ENCODE measurements around the gene SULT2A1. TPM values are rescaled to one million over a fixed set of nuclear protein-coding genes. Genes with fewer than 3 reads are reported as not detected.

SULT2A1 gene
- total RNA-seq, 1 donor from 2014 or later = 4.4 TPM

DNA sequence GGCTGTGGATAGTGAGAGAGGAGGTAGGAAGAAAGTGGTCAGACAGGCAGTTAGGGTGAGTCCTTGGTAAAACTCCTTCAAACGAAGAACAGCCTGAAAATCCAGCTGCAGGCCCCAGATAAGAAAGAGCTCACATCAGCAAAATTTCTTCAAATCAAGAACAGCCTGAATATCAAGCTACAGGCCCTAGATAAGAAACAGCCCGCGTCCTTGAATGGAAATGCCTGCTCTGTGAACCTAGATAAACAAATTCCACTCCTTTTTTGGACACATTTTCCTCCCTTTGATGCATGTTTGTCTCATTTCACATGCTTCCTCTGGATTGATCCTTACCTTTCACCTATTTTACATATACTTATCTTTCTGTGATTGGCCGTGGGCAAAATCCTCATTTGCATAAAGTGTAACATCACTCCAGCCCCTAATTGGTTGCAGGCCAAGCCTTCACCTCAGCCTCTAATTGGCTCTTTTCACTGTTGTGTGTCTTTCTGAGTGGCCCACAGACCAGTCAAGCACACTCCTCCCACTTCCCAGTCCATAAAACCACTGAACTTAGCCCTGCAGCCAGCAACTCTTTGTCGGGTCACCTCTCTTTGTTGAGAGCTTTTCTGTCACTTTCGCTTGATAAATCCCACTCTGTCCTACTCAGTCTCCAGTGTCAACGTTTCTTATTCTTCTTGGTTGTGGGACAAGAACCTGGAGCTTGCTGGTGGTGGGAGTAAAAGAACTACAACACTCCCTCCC is 6.0 kb upstream of the SULT2A1 start:
- Mint-ChIP-seq H3K9me3 (peaks cover 5% of the 10 kb centered on the region), H3K4me3 (peak overlapping the region; percentile 65), H3K27ac (peak overlapping the region; percentile 97), H3K27me3 (no peaks in the 10 kb centered on the region), H3K4me1 (ENCODE audit: unreplicated experiment) (peaks cover 15% of the 10 kb centered on the region), H3K36me3 (peaks cover 4% of the 10 kb centered on the region)
- no peak for DNase-seq (ENCODE audit: extremely low spot score, unreplicated experiment)
- TF ChIP-seq, protein P1, sequence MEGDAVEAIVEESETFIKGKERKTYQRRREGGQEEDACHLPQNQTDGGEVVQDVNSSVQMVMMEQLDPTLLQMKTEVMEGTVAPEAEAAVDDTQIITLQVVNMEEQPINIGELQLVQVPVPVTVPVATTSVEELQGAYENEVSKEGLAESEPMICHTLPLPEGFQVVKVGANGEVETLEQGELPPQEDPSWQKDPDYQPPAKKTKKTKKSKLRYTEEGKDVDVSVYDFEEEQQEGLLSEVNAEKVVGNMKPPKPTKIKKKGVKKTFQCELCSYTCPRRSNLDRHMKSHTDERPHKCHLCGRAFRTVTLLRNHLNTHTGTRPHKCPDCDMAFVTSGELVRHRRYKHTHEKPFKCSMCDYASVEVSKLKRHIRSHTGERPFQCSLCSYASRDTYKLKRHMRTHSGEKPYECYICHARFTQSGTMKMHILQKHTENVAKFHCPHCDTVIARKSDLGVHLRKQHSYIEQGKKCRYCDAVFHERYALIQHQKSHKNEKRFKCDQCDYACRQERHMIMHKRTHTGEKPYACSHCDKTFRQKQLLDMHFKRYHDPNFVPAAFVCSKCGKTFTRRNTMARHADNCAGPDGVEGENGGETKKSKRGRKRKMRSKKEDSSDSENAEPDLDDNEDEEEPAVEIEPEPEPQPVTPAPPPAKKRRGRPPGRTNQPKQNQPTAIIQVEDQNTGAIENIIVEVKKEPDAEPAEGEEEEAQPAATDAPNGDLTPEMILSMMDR (conservative IDR thresholded peaks at IDR 0.05) = no peak

GRCh38 chr19:47891622-47891922 is 5.5 kb upstream of the SULT2A1 start:
- peaks cover 5% of the 10 kb centered on the region for H3K9me3 Mint-ChIP-seq
- peaks cover 18% of the 10 kb centered on the region for H3K4me1 Mint-ChIP-seq (ENCODE audit: unreplicated experiment)
- TF ChIP-seq, protein P1 (conservative IDR thresholded peaks at IDR 0.05) = no peak
- H3K36me3 Mint-ChIP-seq = peaks cover 4% of the 10 kb centered on the region
- DNase-seq (ENCODE audit: extremely low spot score, unreplicated experiment) = no peak
- H3K4me3 Mint-ChIP-seq = peak overlapping the region; percentile 65
- no peaks in the 10 kb centered on the region for H3K27me3 Mint-ChIP-seq
- peak overlapping the region; percentile 97 for H3K27ac Mint-ChIP-seq

- DNase-seq (ENCODE audit: extremely low spot score, unreplicated experiment) = no peak
- H3K4me3 Mint-ChIP-seq = no peak overlapping the region
- peaks cover 5% of the 10 kb centered on the region for H3K9me3 Mint-ChIP-seq
- peak overlapping the region; percentile 97 for H3K27ac Mint-ChIP-seq
- TF ChIP-seq, protein P1 (conservative IDR thresholded peaks at IDR 0.05) = no peak
- H3K36me3 Mint-ChIP-seq = peaks cover 4% of the 10 kb centered on the region
- no peaks in the 10 kb centered on the region for H3K27me3 Mint-ChIP-seq
- peaks cover 21% of the 10 kb centered on the region for H3K4me1 Mint-ChIP-seq (ENCODE audit: unreplicated experiment)
Observed at GRCh38 chr19:47890865-47891621, 4.9 kb upstream of the SULT2A1 start.

- H3K4me3 Mint-ChIP-seq = no peak overlapping the region
- H3K9me3 Mint-ChIP-seq = no peaks in the 10 kb centered on the region
- H3K27ac Mint-ChIP-seq = peak overlapping the region; percentile 25
- TF ChIP-seq, protein P1 (conservative IDR thresholded peaks at IDR 0.05) = no peak
- DNase-seq (ENCODE audit: extremely low spot score, unreplicated experiment) = no peak
- no peaks in the 10 kb centered on the region for H3K36me3 Mint-ChIP-seq
- no peaks in the 10 kb centered on the region for H3K27me3 Mint-ChIP-seq
- H3K4me1 Mint-ChIP-seq (ENCODE audit: unreplicated experiment) = peaks cover 14% of the 10 kb centered on the region
Observed at GRCh38 chr19:47885067-47885463, 1.1 kb downstream of the SULT2A1 start.

DNA sequence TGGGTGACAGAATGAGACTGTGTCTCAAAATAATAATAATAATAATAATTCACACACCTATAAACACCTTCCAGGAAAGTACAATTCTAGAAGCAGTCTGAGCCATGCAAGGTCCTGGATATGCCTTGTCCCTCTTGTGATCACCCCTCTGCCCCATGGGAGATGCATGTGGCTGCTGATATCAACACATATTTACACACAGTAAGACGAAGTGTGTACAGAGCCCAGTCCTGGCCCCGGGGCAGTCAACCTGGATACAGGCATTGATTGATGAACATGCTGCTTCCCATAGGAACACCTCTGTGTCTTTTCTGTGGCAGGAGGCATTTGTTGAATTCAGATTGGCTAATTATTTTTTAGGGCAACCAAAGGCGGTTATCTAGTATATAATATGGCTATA is 3.2 kb downstream of the SULT2A1 start:
- no peak for DNase-seq (ENCODE audit: extremely low spot score, unreplicated experiment)
- Mint-ChIP-seq H3K4me3 (no peak overlapping the region), H3K27ac (no peak overlapping the region), H3K36me3 (no peaks in the 10 kb centered on the region), H3K4me1 (ENCODE audit: unreplicated experiment) (peaks cover 14% of the 10 kb centered on the region), H3K27me3 (no peaks in the 10 kb centered on the region), H3K9me3 (peaks cover 4% of the 10 kb centered on the region)
- TF ChIP-seq, protein P1 (conservative IDR thresholded peaks at IDR 0.05) = no peak
